Endothelial cell of umbilical vein (primary cell): ENCODE measurements around the gene ELMOD3. TPM values are rescaled to one million over a fixed set of nuclear protein-coding genes. Genes with fewer than 3 reads are reported as not detected.
"Not testable (repeated sequence)": the region's sequence is repeated elsewhere in the genome, so short reads cannot be mapped to it uniquely, and the experiment has no call there.

ENCODE experiments used
- BruUV-seq: library from RNA; stranded (reverse); fragments of 400-500 nt; replicated peaks from 2 replicates; lab custom pipeline; 2021; lab: Mats Ljungman, UMichigan
- CTCF ChIA-PET: fragments of 300-600, 350-600 bp; sonication (Branson Sonifier 250); formaldehyde crosslinking; loops from one replicate; lab custom pipeline; 2021; ENCODE audit warnings: antibody characterized with exemption, inconsistent platforms; lab: Charles Lee
- POLR2A ChIA-PET: fragments of 300-600, 350-600 bp; sonication (Branson Sonifier 250); formaldehyde crosslinking; loops from one replicate; lab custom pipeline; 2021; ENCODE audit warnings: antibody characterized with exemption, inconsistent platforms; lab: Charles Lee
- DNase-seq: peaks from one replicate; pipeline ENCODE4 v3.0.0-alpha.2; 2011; ENCODE audit warnings: low read depth, low spot score
- FAIRE-seq: peaks from 2 replicates; lab custom pipeline; 2011; peaks lifted over from hg19 to GRCh38; lab: Jason Lieb, UNC
- H2AFZ ChIP-seq: 2 replicates; pipeline ENCODE4 v1.6.0; 2012; ENCODE audit warnings: low read depth, low read length, control low read depth, inconsistent platforms
- H3K27ac ChIP-seq: 2 replicates; pipeline ENCODE4 v1.5.1; 2011; ENCODE audit warnings: low read depth, mild to moderate bottlenecking, control low read depth, low read length, moderate library complexity; ENCODE audit not compliant: insufficient read depth
- H3K27me3 ChIP-seq, 2 experiments: 2 replicates each; pipeline versions ENCODE4 v1.6.0 to v1.6.1; 2011; ENCODE audit warnings: low read length in 2 of 2, mixed read lengths in 1 of 2; ENCODE audit not compliant: control insufficient read depth in 2 of 2, insufficient read depth in 2 of 2
- H3K36me3 ChIP-seq, 2 experiments: 2 replicates in 1 of 2; 3 replicates in 1 of 2; pipeline ENCODE4 v1.5.1; 2011; ENCODE audit warnings: low read length in 2 of 2, mild to moderate bottlenecking in 1 of 2, moderate library complexity in 1 of 2; ENCODE audit not compliant: control insufficient read depth in 2 of 2, insufficient read depth in 2 of 2; ENCODE audit errors: extremely low read depth in 1 of 2
- H3K4me1 ChIP-seq: 3 replicates; pipeline ENCODE4 v1.5.1; 2011; ENCODE audit warnings: mild to moderate bottlenecking, low read length; ENCODE audit not compliant: control insufficient read depth, insufficient read depth; ENCODE audit errors: extremely low read depth
- H3K4me2 ChIP-seq: 2 replicates; pipeline ENCODE4 v1.6.1; 2011; ENCODE audit warnings: low read length, control low read depth, mixed read lengths; ENCODE audit not compliant: insufficient read depth
- H3K4me3 ChIP-seq, 3 experiments: fragments of 200-600 bp in 1 of 3; sonication (generic), shearing (Covaris generic) in 1 of 3; replicated peaks in 1 of 3; 2 replicates each; pipeline ENCODE4 v1.5.1; 2011 to 2016; ENCODE audit warnings: control low read depth in 3 of 3, low read length in 3 of 3, mild to moderate bottlenecking in 2 of 3, inconsistent platforms in 1 of 3, low read depth in 1 of 3, moderate library complexity in 1 of 3; ENCODE audit not compliant: insufficient read depth in 1 of 3
- H3K79me2 ChIP-seq: 2 replicates; pipeline ENCODE4 v1.6.0; 2012; ENCODE audit warnings: low read length, inconsistent platforms; ENCODE audit not compliant: control insufficient read depth, insufficient read depth
- H3K9ac ChIP-seq: replicated peaks from 2 replicates; pipeline ENCODE3; 2011; ENCODE audit warnings: low read length, control low read depth; ENCODE audit not compliant: insufficient read depth; ENCODE audit errors: extremely low read depth
- H3K9me1 ChIP-seq: replicated peaks from 3 replicates; pipeline ENCODE4 v1.6.0; 2011; ENCODE audit warnings: mild to moderate bottlenecking, low read length; ENCODE audit not compliant: control insufficient read depth, insufficient read depth; ENCODE audit errors: extremely low read depth
- H3K9me3 ChIP-seq: replicated peaks from 2 replicates; pipeline ENCODE4 v1.5.1; 2012; ENCODE audit warnings: low read length, inconsistent platforms; ENCODE audit not compliant: control insufficient read depth, insufficient read depth
- H4K20me1 ChIP-seq: replicated peaks from 2 replicates; pipeline ENCODE3; 2011; ENCODE audit warnings: mild to moderate bottlenecking, low read length; ENCODE audit not compliant: control insufficient read depth, insufficient read depth; ENCODE audit errors: extremely low read depth
- EZH2 ChIP-seq: IDR thresholded peaks from 2 replicates; pipeline ENCODE4 v1.6.1; 2012; ENCODE audit warnings: borderline replicate concordance, low read depth, mild to moderate bottlenecking, moderate library complexity, low read length, inconsistent platforms; ENCODE audit not compliant: severe bottlenecking
- FOS ChIP-seq: IDR thresholded peaks from 2 replicates; pipeline ENCODE4 v1.6.1; 2011; ENCODE audit warnings: mild to moderate bottlenecking, low read length, moderate library complexity, borderline replicate concordance; ENCODE audit not compliant: insufficient read depth
- GATA2 ChIP-seq: IDR thresholded peaks from 2 replicates; pipeline ENCODE4 v1.7.0; 2011; ENCODE audit warnings: low read depth, mild to moderate bottlenecking, moderate library complexity, mixed read lengths, low read length; ENCODE audit not compliant: insufficient read length, insufficient read depth
- JUN ChIP-seq: IDR thresholded peaks from 2 replicates; pipeline ENCODE4 v1.6.1; 2011; ENCODE audit warnings: borderline replicate concordance, low read depth; ENCODE audit not compliant: insufficient read length, insufficient read depth
- MYC ChIP-seq: IDR thresholded peaks from one replicate; pipeline ENCODE4 v1.6.1; 2011; ENCODE audit warnings: mild to moderate bottlenecking, low read depth, low read length
- POLR2A ChIP-seq: IDR thresholded peaks from 2 replicates; pipeline ENCODE4 v1.6.1; 2012; ENCODE audit warnings: low read depth, mild to moderate bottlenecking, control low read depth, low read length
- POLR2AphosphoS5 ChIP-seq: IDR thresholded peaks from 2 replicates; pipeline ENCODE4 v1.6.1; 2012; ENCODE audit warnings: low read depth, mild to moderate bottlenecking, control low read depth, low read length, moderate library complexity; ENCODE audit not compliant: insufficient read depth
- dilution Hi-C: fragments of 300-500 bp; cut with MboI; formaldehyde crosslinking; loops from one replicate; pipeline ENCODE4 v1.15.0; 2019; ENCODE audit warnings: low sequenced_read_pairs; ENCODE audit not compliant: extremely low pct_ligation_motif_present
- intact Hi-C: fragments of 100-400 bp; cut with micrococcal nuclease; formaldehyde crosslinking; loops from one replicate; pipeline ENCODE4 v1.10.0; 2022
- polyA plus RNA-seq, 4 experiments: library from polyadenylated mRNA; depleted of rRNA in 3 of 4; stranded (reverse) in 3 of 4; unstranded in 1 of 4; fragments of >200 nt; gene quantifications; 2 replicates each; pipeline versions ENCODE4 v1.2.1 to v1.2.3, GENCODE V29; 2011 to 2012; ENCODE audit warnings: missing spikeins in 1 of 4
- total RNA-seq: library from RNA; stranded (reverse); gene quantifications from 2 replicates; pipeline ENCODE4 v1.2.3, GENCODE V29; 2021
- TF ChIP-seq, protein P1 (sequence below): IDR thresholded peaks from 2 replicates; pipeline ENCODE4 v1.6.1; 2011; ENCODE audit not compliant: insufficient read depth, insufficient read length
- TF ChIP-seq, protein P2 (sequence below), 2 donors: IDR thresholded peaks; 1 replicate in 1 of 2; 2 replicates in 1 of 2; pipeline ENCODE4 v1.5.1; 2011; ENCODE audit warnings: low read length in 2 of 2, mild to moderate bottlenecking in 2 of 2, moderate library complexity in 2 of 2, control low read depth in 1 of 2, inconsistent platforms in 1 of 2, low read depth in 1 of 2; ENCODE audit not compliant: insufficient read depth in 1 of 2; ENCODE audit errors: extremely low read depth in 1 of 2

ELMOD3 gene
- total and polyA plus RNA-seq, 2 donors (not counting 3 experiments of a cell fraction or from before 2014, with no cell fraction given): 12.3 to 22.0 TPM

DNA sequence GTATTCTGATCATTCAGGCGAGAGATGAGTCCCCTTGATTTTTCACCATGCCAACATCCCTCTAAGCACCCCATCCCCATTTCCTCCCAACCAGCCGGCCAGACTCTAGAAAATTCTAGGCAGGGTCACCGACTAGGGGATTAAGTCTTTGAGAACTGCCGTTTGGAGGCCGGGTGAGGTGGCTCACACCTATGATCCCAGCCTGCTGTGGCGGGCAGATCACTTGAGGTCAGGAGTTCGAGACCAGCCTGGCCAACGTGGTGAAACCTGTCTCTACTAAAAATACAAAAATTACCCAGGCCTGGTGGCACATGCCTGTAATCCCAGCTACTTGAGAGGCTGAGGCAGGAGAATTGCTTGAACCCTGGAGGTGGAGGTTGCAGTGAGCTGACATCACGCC, 85.0 kb downstream of the ELMOD3 start:
- peaks cover 17% of the 10 kb centered on the region for H3K4me1 ChIP-seq
- H3K4me2 ChIP-seq, H3K4me3 ChIP-seq, H3K9me3 ChIP-seq, DNase-seq, dilution Hi-C loops, H3K27me3 ChIP-seq, BruUV-seq, H3K9me1 ChIP-seq, H3K36me3 ChIP-seq, FAIRE-seq, intact Hi-C loops, POLR2A ChIA-PET, H2AFZ ChIP-seq, H3K9ac ChIP-seq, H3K27ac ChIP-seq, H3K79me2 ChIP-seq, H4K20me1 ChIP-seq: not testable (repeated sequence)
- CTCF ChIA-PET: interaction anchor here (1.4 kb wide), 1 partner anchor 112 kb away, joined by 5 read pairs; no protein-coding TSS in a partner anchor

DNA sequence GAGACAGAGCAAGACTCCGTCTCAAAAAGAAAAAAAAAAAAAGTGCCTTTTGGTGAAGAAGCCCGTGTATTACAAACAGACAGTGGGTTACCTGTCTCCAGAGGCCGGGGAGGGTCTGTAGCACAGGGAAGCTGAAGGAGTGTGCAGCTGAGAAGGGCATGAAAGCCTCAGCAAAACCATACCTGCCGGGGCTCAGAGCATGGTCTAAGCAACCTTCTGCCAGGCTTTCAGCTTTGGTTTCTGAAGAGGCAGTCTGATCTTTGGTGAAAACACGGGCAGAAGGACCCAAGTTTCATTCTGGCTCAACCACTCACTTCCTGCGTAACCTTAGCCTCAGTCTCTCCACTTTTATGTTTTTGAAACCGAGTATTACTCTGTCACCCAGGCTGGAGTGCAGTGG, 85.4 kb downstream of the ELMOD3 start:
- Histone ChIP-seq H3K9ac (no peak overlapping the region), H3K79me2 (no peaks in the 10 kb centered on the region), H3K4me3 (no peak overlapping the region), H3K36me3 (no peaks in the 10 kb centered on the region), H3K27me3 (no peaks in the 10 kb centered on the region), H3K4me1 (peaks cover 17% of the 10 kb centered on the region), H3K9me3 (no peaks in the 10 kb centered on the region), H3K4me2 (no peak overlapping the region), H3K9me1 (no peaks in the 10 kb centered on the region), H4K20me1 (no peaks in the 10 kb centered on the region), H2AFZ (no peak overlapping the region), H3K27ac (no peak overlapping the region)
- POLR2A ChIA-PET: interaction anchor here (0.9 kb wide), 1 partner anchor 99 kb away, joined by 3 read pairs; the partner anchor contains the start of gene MAT2A
- no TSS peak for BruUV-seq
- intact Hi-C loops: no loop called here
- dilution Hi-C loops: no loop called here
- FAIRE-seq (no peak), DNase-seq (no peak)
- TF ChIP-seq, protein P1, sequence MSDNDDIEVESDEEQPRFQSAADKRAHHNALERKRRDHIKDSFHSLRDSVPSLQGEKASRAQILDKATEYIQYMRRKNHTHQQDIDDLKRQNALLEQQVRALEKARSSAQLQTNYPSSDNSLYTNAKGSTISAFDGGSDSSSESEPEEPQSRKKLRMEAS: no peak
- TF ChIP-seq POLR2AphosphoS5: no peak
- no peak for TF ChIP-seq EZH2
- TF ChIP-seq, protein P2, sequence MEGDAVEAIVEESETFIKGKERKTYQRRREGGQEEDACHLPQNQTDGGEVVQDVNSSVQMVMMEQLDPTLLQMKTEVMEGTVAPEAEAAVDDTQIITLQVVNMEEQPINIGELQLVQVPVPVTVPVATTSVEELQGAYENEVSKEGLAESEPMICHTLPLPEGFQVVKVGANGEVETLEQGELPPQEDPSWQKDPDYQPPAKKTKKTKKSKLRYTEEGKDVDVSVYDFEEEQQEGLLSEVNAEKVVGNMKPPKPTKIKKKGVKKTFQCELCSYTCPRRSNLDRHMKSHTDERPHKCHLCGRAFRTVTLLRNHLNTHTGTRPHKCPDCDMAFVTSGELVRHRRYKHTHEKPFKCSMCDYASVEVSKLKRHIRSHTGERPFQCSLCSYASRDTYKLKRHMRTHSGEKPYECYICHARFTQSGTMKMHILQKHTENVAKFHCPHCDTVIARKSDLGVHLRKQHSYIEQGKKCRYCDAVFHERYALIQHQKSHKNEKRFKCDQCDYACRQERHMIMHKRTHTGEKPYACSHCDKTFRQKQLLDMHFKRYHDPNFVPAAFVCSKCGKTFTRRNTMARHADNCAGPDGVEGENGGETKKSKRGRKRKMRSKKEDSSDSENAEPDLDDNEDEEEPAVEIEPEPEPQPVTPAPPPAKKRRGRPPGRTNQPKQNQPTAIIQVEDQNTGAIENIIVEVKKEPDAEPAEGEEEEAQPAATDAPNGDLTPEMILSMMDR (IDR thresholded peaks at IDR 0.05; ENCODE audit: extremely low read depth in 1 of 2, insufficient read depth in 1 of 2, low read depth in 1 of 2, low read length in 2 of 2): no peak
- no peak for TF ChIP-seq JUN
- TF ChIP-seq GATA2: no peak
- TF ChIP-seq POLR2A: no peak
- TF ChIP-seq MYC: no peak
- TF ChIP-seq FOS: no peak
- CTCF ChIA-PET: no interaction called here
